Measurements from ENCODE around the gene EMSY.
"Not testable (repeated sequence)": the region's sequence is repeated elsewhere in the genome, so short reads cannot be mapped to it uniquely, and the experiment has no call there.

Gene EMSY

DNA sequence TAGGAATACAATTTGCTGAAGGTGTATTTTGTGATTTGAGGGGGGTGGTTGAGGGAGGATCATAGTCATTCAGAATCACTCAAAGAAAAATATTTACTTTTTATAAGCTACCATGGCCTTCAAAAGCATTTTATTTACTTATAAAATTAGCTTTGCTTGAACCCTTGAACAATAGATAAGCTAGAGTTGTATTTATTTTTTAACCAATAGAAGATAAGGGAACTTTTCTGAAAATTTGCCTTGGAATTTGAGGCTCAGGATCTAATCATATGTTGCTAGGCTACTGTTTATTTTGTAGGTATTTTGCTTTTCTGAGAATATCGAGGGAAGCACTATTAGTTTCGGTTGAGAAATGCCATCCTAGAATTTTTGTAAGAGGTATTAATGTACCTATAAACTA is 82.1 kb downstream of the EMSY start:
- DNase-seq, result no peak

DNA sequence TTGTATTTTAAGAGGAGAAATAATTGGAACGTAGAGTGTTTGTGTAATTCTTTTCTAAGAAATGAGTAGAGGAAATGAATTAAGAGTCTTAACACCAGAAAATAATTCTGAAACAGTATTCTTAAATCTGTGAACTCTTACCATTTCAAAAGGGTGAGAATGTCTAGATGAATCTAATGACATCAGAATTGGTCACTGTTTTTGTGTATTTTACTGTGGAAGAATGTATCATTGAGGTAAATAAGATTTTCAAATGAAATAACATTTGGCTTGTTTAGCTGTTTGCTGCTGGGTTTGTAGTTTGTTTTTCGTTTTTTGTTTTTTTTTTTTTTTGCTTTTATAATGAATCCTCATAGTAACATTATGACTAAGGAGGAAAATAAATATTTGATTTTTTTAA is 97.6 kb downstream of the EMSY start:
- DNase-seq, result no peak

- no peak for DNase-seq
Observed at GRCh38 chr11:76543006-76543703, 98.3 kb downstream of the EMSY start.

DNA sequence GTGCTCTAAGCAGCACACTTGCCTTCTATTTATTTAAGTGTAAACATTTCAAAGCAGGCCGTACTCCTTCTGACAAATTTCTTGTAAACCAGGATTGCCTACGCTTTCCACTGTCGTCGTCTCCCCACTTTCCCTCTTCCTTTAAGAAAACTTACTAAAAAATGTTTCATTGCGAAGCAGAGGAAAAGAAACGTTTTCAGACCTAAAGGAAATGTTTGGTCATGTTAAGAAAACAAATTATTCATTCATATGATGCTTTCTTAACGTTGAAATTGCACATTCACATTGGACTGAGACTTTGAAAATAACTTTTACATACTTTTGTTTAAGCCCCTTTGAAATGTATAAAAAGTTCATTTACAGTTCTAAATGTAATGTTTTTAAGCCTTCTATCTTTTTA is 106.0 kb downstream of the EMSY start:
- no peak for DNase-seq

GRCh38 chr11:76551400-76551799 is 106.6 kb downstream of the EMSY start:
- DNase-seq, result no peak

- no peak for DNase-seq
Observed at GRCh38 chr11:76552987-76553386, 108.2 kb downstream of the EMSY start.

DNA sequence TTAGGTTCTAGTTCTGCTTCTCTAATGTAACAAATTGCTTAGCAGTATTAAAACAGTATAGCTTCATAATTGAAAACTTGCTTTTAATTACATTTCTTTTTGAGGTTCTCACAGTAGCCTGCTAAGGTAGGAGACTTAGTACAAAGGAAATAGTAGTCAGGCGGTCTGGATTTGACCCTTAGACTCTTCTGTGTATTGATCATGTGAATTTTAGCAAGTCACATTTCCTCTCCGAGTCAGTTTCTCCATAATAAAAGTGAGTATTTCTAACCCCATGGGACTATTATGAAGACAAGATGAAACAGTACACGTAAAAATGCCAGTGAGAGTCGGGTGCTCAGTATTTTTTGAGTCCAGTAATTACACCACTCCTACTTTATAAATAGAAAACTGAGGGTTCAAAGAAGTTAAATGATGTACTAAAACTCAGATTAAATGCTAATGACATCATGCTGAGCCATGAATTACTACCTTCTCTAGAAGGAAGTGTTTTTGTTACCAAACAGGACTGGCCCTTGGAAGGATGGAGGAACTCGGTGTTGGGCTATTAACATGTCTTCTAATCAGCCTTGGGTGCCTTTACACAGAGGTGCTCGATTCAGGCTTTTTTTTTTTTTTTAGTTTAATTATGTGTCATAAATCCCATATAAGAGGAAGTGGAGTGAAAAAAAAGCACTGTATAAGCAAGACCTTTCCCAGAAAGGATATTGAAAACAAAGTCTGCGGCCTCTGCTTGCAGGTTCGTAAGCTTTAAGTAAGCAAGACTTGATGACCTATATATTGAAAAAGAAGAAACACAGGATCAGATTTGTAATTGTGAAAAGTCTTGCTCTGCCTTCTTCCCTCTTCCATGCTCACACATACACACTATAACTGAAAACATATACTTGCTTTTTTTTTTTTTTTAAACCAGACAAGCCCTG is 109.0 kb downstream of the EMSY start:
- no peak for DNase-seq

GRCh38 chr11:76554767-76555166 is 109.9 kb downstream of the EMSY start:
- no peak for DNase-seq

DNA sequence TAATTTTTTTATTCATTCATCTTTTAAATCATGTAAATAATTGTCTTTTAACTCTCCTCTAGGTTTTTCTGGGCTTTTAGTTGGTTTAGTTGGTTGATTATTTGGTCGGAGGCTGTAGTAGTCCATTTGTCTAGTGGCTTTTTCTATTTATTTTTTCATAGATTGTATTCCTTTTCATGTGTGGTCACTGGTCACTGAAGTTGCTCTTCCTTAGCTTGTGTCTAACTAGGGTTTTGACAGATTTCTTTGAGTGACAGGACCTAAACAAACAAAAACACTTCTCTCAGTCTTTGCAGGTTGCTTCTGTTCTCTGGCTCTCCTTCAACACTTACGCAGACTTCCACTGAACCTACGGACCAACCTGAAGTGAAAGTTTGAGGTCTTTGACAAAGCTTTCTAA is 112.6 kb downstream of the EMSY start:
- DNase-seq, result no peak

GRCh38 chr11:76558473-76558872 is 113.7 kb downstream of the EMSY start:
- no peak for DNase-seq

- no peak for DNase-seq
Observed at GRCh38 chr11:76558891-76559290, 114.1 kb downstream of the EMSY start.

- DNase-seq, result no peak
Observed at GRCh38 chr11:76559346-76559745, 114.5 kb downstream of the EMSY start.

- DNase-seq, result no peak
Observed at GRCh38 chr11:76560219-76560618, 115.4 kb downstream of the EMSY start.

DNA sequence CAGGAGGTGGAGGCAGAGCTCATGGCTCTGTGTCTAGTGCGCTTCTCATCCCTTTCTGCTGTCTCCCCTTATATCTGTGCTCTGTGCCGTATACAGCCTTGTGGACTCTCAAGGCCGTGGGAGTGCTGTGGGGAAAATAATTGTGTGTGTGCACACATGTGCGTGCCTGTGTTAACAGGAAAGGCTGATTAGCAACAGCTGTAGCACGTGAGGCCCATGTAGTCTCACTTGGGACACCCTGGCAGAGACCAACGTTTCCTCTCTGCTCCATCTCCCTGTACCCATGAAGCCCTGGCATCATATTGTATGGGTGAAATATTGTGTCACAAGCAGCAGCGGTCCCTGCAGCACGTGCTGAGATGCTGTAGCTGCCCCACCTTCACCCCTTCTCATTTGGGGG is 116.4 kb downstream of the EMSY start:
- DNase-seq, result no peak

- no peak for DNase-seq
Observed at GRCh38 chr11:76562541-76562940, 117.7 kb downstream of the EMSY start.

DNA sequence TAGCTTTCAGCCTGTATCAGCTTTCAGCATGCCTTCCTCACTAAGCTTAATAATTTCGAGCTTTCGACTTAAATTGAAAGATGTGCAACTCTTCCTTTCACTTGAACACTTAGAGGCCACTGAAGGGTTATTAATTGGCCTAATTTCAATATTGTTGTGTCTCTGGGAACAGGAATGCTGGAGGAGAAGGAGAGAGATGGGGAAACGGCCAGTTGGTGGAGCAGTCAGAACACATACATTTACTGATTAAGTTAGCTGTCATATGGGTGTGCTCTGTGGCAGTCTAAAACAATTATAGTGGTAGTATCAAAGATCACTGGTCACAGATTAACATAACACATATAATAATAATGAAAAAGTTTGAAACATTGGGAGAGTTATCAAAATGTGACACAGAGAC is 119.5 kb downstream of the EMSY start:
- DNase-seq, result no peak

DNA sequence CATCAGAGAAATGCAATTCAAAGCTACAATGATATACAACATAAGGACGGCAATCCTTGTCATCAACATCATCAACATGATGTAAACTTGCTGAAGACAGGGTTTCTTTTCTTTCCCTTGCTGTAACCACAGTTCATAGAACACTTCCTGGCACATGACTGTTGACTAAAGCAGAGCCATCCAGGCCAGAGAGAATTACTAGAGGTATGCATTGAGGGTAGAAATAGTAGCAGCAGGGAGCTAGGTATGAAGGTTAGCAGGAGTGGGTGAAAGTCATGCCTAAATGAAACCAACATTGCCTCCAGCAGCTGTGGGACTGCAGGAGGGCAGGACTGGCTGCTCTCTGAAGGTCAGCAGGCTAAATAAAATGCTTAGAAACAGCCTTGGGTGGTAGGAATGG is 122.0 kb downstream of the EMSY start:
- DNase-seq, result no peak

DNA sequence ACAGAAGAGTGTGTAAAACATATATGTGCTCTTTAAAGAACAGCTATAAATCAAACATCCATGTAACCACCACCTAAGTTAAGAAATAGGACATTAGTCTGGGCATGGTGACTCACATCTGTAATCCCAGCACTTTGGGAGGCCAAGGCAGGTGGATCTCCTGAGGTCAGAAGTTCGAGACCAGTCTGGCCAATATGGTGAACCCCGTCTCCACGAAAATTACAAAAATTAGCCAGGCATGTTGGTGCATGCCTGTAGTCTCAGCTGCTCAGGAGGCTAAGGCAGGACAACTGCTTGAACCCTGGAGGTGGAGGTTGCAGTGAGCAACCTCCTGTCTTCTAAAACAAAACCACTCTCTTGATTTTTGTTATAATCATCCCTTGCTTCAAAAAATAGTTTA is 122.4 kb downstream of the EMSY start:
- DNase-seq, result no peak

- no peak for DNase-seq
Observed at GRCh38 chr11:76568139-76568538, 123.3 kb downstream of the EMSY start.

GRCh38 chr11:76568621-76569020 is 123.8 kb downstream of the EMSY start:
- DNase-seq, result no peak

GRCh38 chr11:76572181-76572875 is 127.5 kb downstream of the EMSY start:
- not testable (repeated sequence) for DNase-seq

GRCh38 chr11:76574406-76574805 is 129.6 kb downstream of the EMSY start:
- no peak for DNase-seq

DNA sequence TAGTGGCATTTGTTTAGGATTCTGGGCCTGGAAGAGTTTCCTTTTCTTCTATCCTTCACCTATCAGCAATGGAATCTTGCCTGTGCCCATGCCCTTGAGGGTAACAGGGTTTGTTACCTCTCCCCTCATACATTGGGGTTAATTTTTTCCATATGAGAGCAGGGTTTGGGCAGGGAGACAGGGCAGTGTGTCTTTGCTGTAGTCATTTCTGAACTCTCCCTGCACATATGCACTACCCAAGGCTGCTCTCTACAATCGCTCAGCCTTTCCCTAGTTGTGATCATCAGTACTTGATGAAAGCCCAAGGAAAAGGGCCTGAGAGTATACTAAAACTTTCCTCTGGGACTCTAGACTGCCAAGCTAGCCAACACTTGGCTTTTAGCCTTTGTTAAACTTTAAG is 130.1 kb downstream of the EMSY start:
- no peak for DNase-seq

All from DMS53 (cell line).